HCT116 (cell line): ENCODE data around the gene SOX6. TPM values are rescaled to one million over a fixed set of nuclear protein-coding genes. Genes with fewer than 3 reads are reported as not detected.

ENCODE experiments used
- ATAC-seq: fragments of 200-7000 bp; cut with Tn5 transposase; 2 replicates; pipeline ENCODE4 v1.9.1; 2020; ENCODE audit warnings: mild to moderate bottlenecking, moderate library complexity
- BruUV-seq: library from RNA; stranded (reverse); fragments of 400-500 nt; replicated peaks from 2 replicates; lab custom pipeline; 2021; lab: Mats Ljungman, UMichigan
- CTCF ChIA-PET: fragments of 300-600 bp; sonication (Branson Sonifier 250); formaldehyde crosslinking; loops from one replicate; lab custom pipeline; 2021; ENCODE audit warnings: antibody characterized with exemption; lab: Charles Lee
- POLR2A ChIA-PET: fragments of 300-600, 350-600 bp; sonication (Branson Sonifier 250); formaldehyde crosslinking; loops from one replicate; lab custom pipeline; 2021; ENCODE audit warnings: antibody characterized with exemption; lab: Charles Lee
- RAD21 ChIA-PET, 2 experiments: fragments of 300-600 bp; sonication (Branson Sonifier 250); formaldehyde crosslinking; loops; one replicate each; lab custom pipeline; 2023; ENCODE audit warnings: low total read pairs in 2 of 2; ENCODE audit not compliant: uncharacterized antibody in 2 of 2, unreplicated experiment in 2 of 2, low non-redundant PET in 1 of 2; lab: Charles Lee
- DNase-seq: peaks from one replicate; pipeline ENCODE4 v3.0.0-alpha.2; 2010; ENCODE audit warnings: low read depth, low spot score
- H2AFZ ChIP-seq: fragments of 200-600 bp; shearing (Covaris generic), sonication (generic); 2 replicates; pipeline ENCODE4 v1.6.1; 2017; ENCODE audit warnings: low read depth, mixed run types, mixed read lengths, antibody characterized with exemption, low read length; ENCODE audit not compliant: poor library complexity, severe bottlenecking
- H3K27ac ChIP-seq: 2 replicates; pipeline ENCODE4 v1.5.1; 2012; ENCODE audit warnings: low read depth, low read length
- H3K27me3 ChIP-seq: fragments of 200-600 bp; sonication (generic); 2 replicates; pipeline ENCODE4 v1.6.1; 2016; ENCODE audit warnings: mixed run types, low read length, mixed read lengths; ENCODE audit not compliant: insufficient read depth
- H3K36me3 ChIP-seq, 2 experiments: fragments of 200-500 bp in 1 of 2; fragments of 200-600 bp in 1 of 2; sonication (Bioruptor generic) in 1 of 2; sonication (generic) in 1 of 2; 2 replicates each; pipeline versions ENCODE4 v1.5.1 to v1.6.1; 2014 to 2016; ENCODE audit warnings: low read length in 2 of 2, inconsistent platforms in 1 of 2, mixed read lengths in 1 of 2, mixed run types in 1 of 2; ENCODE audit not compliant: insufficient read depth in 2 of 2, control insufficient read depth in 1 of 2
- H3K4me1 ChIP-seq, 2 experiments: fragments of 200-600 bp in 1 of 2; sonication (generic) in 1 of 2; 2 replicates each; pipeline versions ENCODE4 v1.5.1 to v1.6.1; 2012 to 2017; ENCODE audit warnings: low read length in 2 of 2, inconsistent platforms in 1 of 2, mild to moderate bottlenecking in 1 of 2, mixed read lengths in 1 of 2, mixed run types in 1 of 2, moderate library complexity in 1 of 2; ENCODE audit not compliant: insufficient read depth in 2 of 2, control insufficient read depth in 1 of 2
- H3K4me2 ChIP-seq: fragments of 200-600 bp; sonication (generic); 2 replicates; pipeline ENCODE4 v1.6.1; 2017; ENCODE audit warnings: mixed run types, low read length, mixed read lengths
- H3K4me3 ChIP-seq, 2 experiments: fragments of 200-600 bp in 1 of 2; sonication (generic) in 1 of 2; replicated peaks in 1 of 2; 2 replicates each; pipeline ENCODE4 v1.5.1; 2011 to 2016; ENCODE audit warnings: low read length in 2 of 2, control low read depth in 1 of 2, low read depth in 1 of 2, mild to moderate bottlenecking in 1 of 2, mixed read lengths in 1 of 2, mixed run types in 1 of 2
- H3K79me2 ChIP-seq: fragments of 200-600 bp; sonication (generic); 2 replicates; pipeline ENCODE4 v1.6.1; 2017; ENCODE audit warnings: mild to moderate bottlenecking, mixed run types, low read length, moderate library complexity, mixed read lengths; ENCODE audit not compliant: insufficient read depth
- H3K9ac ChIP-seq: fragments of 200-600 bp; sonication (generic); 2 replicates; pipeline ENCODE4 v1.6.1; 2016; ENCODE audit warnings: low read length, mixed read lengths
- H3K9me2 ChIP-seq: fragments of 200-600 bp; sonication (generic), shearing (Covaris generic); 2 replicates; pipeline ENCODE4 v1.6.1; 2017; ENCODE audit warnings: mixed run types, mild to moderate bottlenecking, moderate library complexity; ENCODE audit not compliant: insufficient read depth
- H3K9me3 ChIP-seq, 2 experiments: fragments of 200-500 bp in 1 of 2; fragments of 200-600 bp in 1 of 2; sonication (Bioruptor generic) in 1 of 2; sonication (generic) in 1 of 2; 2 replicates each; pipeline ENCODE4 v1.6.1; 2014 to 2017; ENCODE audit warnings: low read length in 2 of 2, mixed read lengths in 2 of 2, inconsistent platforms in 1 of 2, low read depth in 1 of 2, mild to moderate bottlenecking in 1 of 2, mixed run types in 1 of 2, moderate library complexity in 1 of 2; ENCODE audit not compliant: control insufficient read depth in 1 of 2, insufficient read depth in 1 of 2
- H4K20me1 ChIP-seq: fragments of 200-600 bp; sonication (generic), shearing (Covaris generic); 2 replicates; pipeline ENCODE4 v1.6.1; 2017; ENCODE audit warnings: mixed run types, mild to moderate bottlenecking, moderate library complexity; ENCODE audit not compliant: insufficient read depth
- ELF1 ChIP-seq: IDR thresholded peaks from 2 replicates; pipeline ENCODE4 v1.6.1; 2012; ENCODE audit warnings: low read depth, borderline replicate concordance
- EZH2phosphoT487 ChIP-seq: fragments of 200-600 bp; IDR thresholded peaks from 2 replicates; pipeline ENCODE4 v1.6.1; 2018; ENCODE audit warnings: antibody characterized with exemption, borderline replicate concordance
- POLR2AphosphoS5 ChIP-seq: IDR thresholded peaks from 2 replicates; pipeline ENCODE4 v1.6.1; 2011; ENCODE audit warnings: mild to moderate bottlenecking, low read depth, low read length, moderate library complexity
- SP1 ChIP-seq: IDR thresholded peaks from 2 replicates; pipeline ENCODE4 v1.6.1; 2012; ENCODE audit warnings: low read depth
- intact Hi-C: fragments of 100-400 bp; cut with micrococcal nuclease; formaldehyde crosslinking; loops from 2 replicates; pipeline ENCODE4 v1.10.0; 2022
- total RNA-seq: library from RNA; stranded (reverse); gene quantifications from one replicate; pipeline ENCODE4 v1.2.1, GENCODE V29; 2021; ENCODE audit not compliant: unreplicated experiment
- TF ChIP-seq, protein P1 (sequence below): IDR thresholded peaks from 2 replicates; pipeline ENCODE4 v1.6.1; 2012
- TF ChIP-seq, protein P2 (sequence below): IDR thresholded peaks from 2 replicates; pipeline ENCODE4 v1.6.1; 2012
- TF ChIP-seq, protein P3 (sequence below): IDR thresholded peaks from 2 replicates; pipeline ENCODE4 v1.6.1; 2012; ENCODE audit warnings: low read depth

The SOX6 gene
- total RNA-seq, 1 experiment from 2014 or later: 0.81 TPM

DNA sequence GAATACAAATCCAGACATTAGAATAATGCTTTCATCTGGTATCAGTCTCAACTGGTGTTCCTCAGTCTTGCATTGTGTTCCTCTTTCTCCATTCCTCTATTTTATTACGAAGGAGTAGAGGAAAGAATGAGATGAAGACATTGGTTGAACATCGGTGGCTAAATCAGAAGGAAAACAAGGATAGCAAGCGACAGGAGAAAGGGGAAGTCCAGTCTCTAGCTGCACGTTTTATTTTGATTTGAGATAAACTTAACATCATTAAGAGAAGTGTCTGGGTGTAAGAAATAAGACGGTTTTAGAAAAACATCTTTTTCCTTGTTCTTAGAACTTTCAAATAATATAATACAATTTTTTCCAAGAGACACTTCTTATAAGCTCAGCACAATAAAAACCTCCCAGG is 6.2 kb downstream of the SOX6 start:
- BruUV-seq: no TSS peak
- DNase-seq: no peak
- no peak overlapping the region for H3K4me2 ChIP-seq
- no peaks in the 10 kb centered on the region for H3K36me3 ChIP-seq
- H2AFZ ChIP-seq: no peak overlapping the region
- H3K9me3 ChIP-seq: no peaks in the 10 kb centered on the region
- CTCF ChIA-PET: no interaction called here
- no peak for ATAC-seq
- H3K4me1 ChIP-seq: no peaks in the 10 kb centered on the region
- H3K79me2 ChIP-seq: no peaks in the 10 kb centered on the region
- intact Hi-C loops: no loop called here
- no peak overlapping the region for H3K4me3 ChIP-seq
- RAD21 ChIA-PET: no interaction called here
- H3K9me2 ChIP-seq: no peaks in the 10 kb centered on the region
- peaks cover 14% of the 10 kb centered on the region for H3K27me3 ChIP-seq
- no peak for TF ChIP-seq EZH2phosphoT487
- H3K27ac ChIP-seq: no peak overlapping the region
- H3K9ac ChIP-seq: no peak overlapping the region
- H4K20me1 ChIP-seq: no peaks in the 10 kb centered on the region
- POLR2A ChIA-PET: no interaction called here

DNA sequence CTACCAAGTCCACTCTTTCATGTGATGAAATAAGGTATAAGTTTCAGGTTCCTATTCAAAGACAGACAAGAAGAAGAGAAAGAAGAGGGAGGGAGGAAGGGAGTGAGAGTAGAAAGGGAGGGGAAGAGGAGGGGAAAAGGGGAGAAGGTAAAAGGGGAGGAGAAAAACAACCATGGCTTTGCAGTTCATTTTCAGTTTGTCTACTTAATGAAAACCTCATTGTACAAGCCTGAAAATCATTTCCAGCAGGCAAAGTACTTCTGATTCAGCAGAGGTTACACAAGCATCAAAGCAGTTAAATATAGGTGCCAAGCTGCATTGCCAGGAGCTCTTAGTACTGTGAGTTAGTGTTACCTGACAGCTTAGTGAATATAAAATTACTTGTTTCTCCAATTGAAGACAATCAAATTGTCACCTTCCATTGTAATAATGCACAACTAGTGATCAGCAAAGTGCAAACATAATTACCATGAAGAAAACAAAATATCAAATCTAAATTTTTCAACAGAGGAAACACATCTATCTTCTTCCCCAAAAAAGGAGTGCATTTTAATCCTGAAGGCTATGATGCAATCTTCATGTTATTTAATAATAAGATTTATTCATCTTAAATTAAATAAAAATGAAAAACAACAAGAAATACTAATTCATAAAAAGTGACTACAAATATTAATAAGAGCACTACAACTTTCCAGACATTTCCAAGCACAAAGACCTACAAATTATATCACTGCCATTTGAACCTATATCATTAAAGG is 8.2 kb downstream of the SOX6 start:
- no peaks in the 10 kb centered on the region for H3K4me1 ChIP-seq
- RAD21 ChIA-PET: interaction anchor here in 1 of 2 experiments (0.7 kb wide), 1 partner anchor 48 kb away, joined by 4 read pairs; no protein-coding TSS in a partner anchor
- no peak overlapping the region for H3K4me3 ChIP-seq
- H3K36me3 ChIP-seq: no peaks in the 10 kb centered on the region
- BruUV-seq: no TSS peak
- ATAC-seq: no peak
- H2AFZ ChIP-seq: no peak overlapping the region
- intact Hi-C loops: no loop called here
- H3K9me2 ChIP-seq: no peaks in the 10 kb centered on the region
- CTCF ChIA-PET: no interaction called here
- H3K9me3 ChIP-seq: no peaks in the 10 kb centered on the region
- H3K79me2 ChIP-seq: no peaks in the 10 kb centered on the region
- TF ChIP-seq SP1 (no peak), POLR2AphosphoS5 (no peak), ELF1 (no peak)
- TF ChIP-seq, protein P1, sequence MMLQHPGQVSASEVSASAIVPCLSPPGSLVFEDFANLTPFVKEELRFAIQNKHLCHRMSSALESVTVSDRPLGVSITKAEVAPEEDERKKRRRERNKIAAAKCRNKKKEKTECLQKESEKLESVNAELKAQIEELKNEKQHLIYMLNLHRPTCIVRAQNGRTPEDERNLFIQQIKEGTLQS: no peak
- TF ChIP-seq, protein P2, sequence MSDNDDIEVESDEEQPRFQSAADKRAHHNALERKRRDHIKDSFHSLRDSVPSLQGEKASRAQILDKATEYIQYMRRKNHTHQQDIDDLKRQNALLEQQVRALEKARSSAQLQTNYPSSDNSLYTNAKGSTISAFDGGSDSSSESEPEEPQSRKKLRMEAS: no peak
- TF ChIP-seq, protein P3, sequence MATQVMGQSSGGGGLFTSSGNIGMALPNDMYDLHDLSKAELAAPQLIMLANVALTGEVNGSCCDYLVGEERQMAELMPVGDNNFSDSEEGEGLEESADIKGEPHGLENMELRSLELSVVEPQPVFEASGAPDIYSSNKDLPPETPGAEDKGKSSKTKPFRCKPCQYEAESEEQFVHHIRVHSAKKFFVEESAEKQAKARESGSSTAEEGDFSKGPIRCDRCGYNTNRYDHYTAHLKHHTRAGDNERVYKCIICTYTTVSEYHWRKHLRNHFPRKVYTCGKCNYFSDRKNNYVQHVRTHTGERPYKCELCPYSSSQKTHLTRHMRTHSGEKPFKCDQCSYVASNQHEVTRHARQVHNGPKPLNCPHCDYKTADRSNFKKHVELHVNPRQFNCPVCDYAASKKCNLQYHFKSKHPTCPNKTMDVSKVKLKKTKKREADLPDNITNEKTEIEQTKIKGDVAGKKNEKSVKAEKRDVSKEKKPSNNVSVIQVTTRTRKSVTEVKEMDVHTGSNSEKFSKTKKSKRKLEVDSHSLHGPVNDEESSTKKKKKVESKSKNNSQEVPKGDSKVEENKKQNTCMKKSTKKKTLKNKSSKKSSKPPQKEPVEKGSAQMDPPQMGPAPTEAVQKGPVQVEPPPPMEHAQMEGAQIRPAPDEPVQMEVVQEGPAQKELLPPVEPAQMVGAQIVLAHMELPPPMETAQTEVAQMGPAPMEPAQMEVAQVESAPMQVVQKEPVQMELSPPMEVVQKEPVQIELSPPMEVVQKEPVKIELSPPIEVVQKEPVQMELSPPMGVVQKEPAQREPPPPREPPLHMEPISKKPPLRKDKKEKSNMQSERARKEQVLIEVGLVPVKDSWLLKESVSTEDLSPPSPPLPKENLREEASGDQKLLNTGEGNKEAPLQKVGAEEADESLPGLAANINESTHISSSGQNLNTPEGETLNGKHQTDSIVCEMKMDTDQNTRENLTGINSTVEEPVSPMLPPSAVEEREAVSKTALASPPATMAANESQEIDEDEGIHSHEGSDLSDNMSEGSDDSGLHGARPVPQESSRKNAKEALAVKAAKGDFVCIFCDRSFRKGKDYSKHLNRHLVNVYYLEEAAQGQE: no peak
- TF ChIP-seq, all 23 proteins: peak for 0
- Histone ChIP-seq H3K27ac (no peak overlapping the region), H3K4me2 (no peak overlapping the region), H3K9ac (no peak overlapping the region), H3K27me3 (peaks cover 18% of the 10 kb centered on the region), H4K20me1 (no peaks in the 10 kb centered on the region)
- POLR2A ChIA-PET: no interaction called here
- DNase-seq: no peak
